Esophagus muscularis mucosa (tissue), 4 donors: ENCODE results near the gene MALL. TPM values are rescaled to one million over a fixed set of nuclear protein-coding genes. Genes with fewer than 3 reads are reported as not detected.

Experiments
- DNase-seq: peaks from one replicate; pipeline ENCODE4 v3.0.0-alpha.2; 2017; ENCODE audit errors: extremely low spot score
- H3K27ac ChIP-seq, 4 donors: fragments of 200-600 bp; sonication (generic); replicated peaks in 1 of 4; 1 replicate in 3 of 4; 2 replicates in 1 of 4; pipeline ENCODE4 v1.5.1; 2016 to 2019; ENCODE audit warnings: mild to moderate bottlenecking in 1 of 4
- H3K27me3 ChIP-seq, 4 donors: fragments of 200-600 bp; sonication (generic); one replicate each; pipeline versions ENCODE4 v1.5.1 to v1.6.0; 2016 to 2019
- H3K36me3 ChIP-seq, 4 donors: fragments of 200-600 bp; sonication (generic); one replicate each; pipeline ENCODE4 v1.5.1; 2016 to 2019
- H3K4me1 ChIP-seq, 4 donors: fragments of 200-600 bp; sonication (generic); one replicate each; pipeline ENCODE4 v1.5.1; 2016 to 2019
- H3K4me3 ChIP-seq, 4 donors: fragments of 200-600 bp; sonication (generic); 1 replicate in 2 of 4; 2 replicates in 2 of 4; pipeline ENCODE4 v1.5.1; 2016 to 2019; ENCODE audit warnings: mild to moderate bottlenecking in 4 of 4, moderate library complexity in 1 of 4
- H3K9me3 ChIP-seq, 4 donors: fragments of 200-600 bp; sonication (generic); 1 replicate in 3 of 4; 2 replicates in 1 of 4; pipeline ENCODE4 v1.5.1; 2016 to 2019
- CTCF ChIP-seq, 3 experiments: fragments of 200-600 bp in 2 of 3; fragments of 450-650 bp in 1 of 3; sonication (generic) in 2 of 3; IDR thresholded peaks; one replicate each; pipeline ENCODE4 v1.5.1; 2017 to 2019; ENCODE audit warnings: antibody characterized with exemption in 3 of 3, mild to moderate bottlenecking in 2 of 3, moderate library complexity in 1 of 3
- EP300 ChIP-seq: sonication (generic); formaldehyde crosslinking; IDR thresholded peaks from one replicate; pipeline ENCODE4 v1.6.1; 2017; ENCODE audit warnings: antibody characterized with exemption
- POLR2A ChIP-seq: fragments of 450-650 bp; IDR thresholded peaks from one replicate; pipeline ENCODE4 v1.6.1; 2017; ENCODE audit warnings: antibody characterized with exemption, moderate library complexity, mild to moderate bottlenecking, low read depth
- POLR2AphosphoS5 ChIP-seq, 2 donors: sonication (generic); formaldehyde crosslinking; IDR thresholded peaks; one replicate each; pipeline ENCODE4 v1.6.1; 2017; ENCODE audit warnings: antibody characterized with exemption in 2 of 2
- WGBS: methylation state at CpG from one replicate; pipeline ENCODE4 v1.1.5; 2018; 5-methylcytosine and 5-hydroxymethylcytosine counted together
- intact Hi-C: fragments of 100-400 bp; cut with DNase I; formaldehyde crosslinking; loops from one replicate; pipeline ENCODE4 v1.15.1; 2023
- total RNA-seq, 4 donors: library from RNA; depleted of rRNA; stranded (reverse); fragments of >200 nt; gene quantifications; one replicate each; pipeline versions ENCODE4 v1.1.0 to v1.2.1, GENCODE V29; 2016

MALL gene
- total RNA-seq, 4 donors from 2014 or later = 5.0 to 20.4 (median 18.1) TPM

- no peak overlapping the region for H3K4me3 ChIP-seq
- H3K4me1 ChIP-seq = peaks cover 0 to 10% (median 0%) of the 10 kb centered on the region in 4 donors
- TF ChIP-seq POLR2AphosphoS5 (IDR thresholded peaks at IDR 0.05) (no peak), POLR2A (no peak), CTCF (IDR thresholded peaks at IDR 0.05) (no peak)
- WGBS = 82% methylated on average over 3 of the region's 3 CpGs
- no peaks in the 10 kb centered on the region for H3K27me3 ChIP-seq
- no peak for DNase-seq
- intact Hi-C loops = no loop called here
- H3K36me3 ChIP-seq = no peaks in the 10 kb centered on the region
- H3K9me3 ChIP-seq = no peaks in the 10 kb centered on the region
- no peak overlapping the region for H3K27ac ChIP-seq
Observed at GRCh38 chr2:110152943-110153342, 37.3 kb upstream of the MALL start.

DNA sequence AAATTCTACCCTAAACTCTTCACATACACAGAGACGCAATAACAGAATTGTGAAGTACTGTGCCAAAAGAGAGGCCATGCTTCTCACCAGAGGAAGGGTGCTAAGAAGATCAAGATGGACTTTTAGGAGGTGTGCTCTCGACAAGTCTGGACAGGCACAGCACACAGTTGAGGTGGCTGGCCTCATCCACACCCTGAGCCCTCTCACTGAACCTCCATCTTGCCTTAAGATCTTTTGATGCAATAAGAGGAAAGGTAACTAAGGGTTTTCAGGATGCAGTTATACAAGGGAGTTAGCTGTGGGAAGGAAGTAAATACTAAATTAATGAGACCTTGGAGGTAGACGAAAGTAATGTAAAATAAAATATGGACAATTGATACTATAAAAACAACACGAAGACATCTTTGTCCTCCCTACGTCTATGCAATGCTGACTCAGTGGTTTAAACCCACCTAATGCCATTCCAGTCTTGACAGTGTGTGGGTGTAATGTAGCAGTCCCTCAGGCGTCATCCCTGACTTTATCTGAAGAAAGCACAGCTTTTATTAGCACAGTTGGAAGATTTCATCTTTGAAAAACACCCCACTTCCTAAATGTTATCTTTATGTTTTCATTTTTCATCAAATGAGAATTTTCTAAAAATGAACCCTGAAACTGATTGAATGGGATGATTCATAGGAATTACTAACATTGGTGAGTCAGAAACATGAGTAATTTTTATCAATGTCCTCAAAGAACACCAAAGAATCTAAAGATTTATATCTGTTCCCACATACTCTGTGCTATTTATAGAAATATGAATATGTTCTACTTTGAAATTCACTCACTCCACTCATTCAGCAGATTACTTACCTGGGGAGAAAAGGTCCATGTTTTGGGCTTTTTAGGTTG is 34.0 kb upstream of the MALL start:
- Histone ChIP-seq H3K27ac (no peak overlapping the region), H3K27me3 (no peaks in the 10 kb centered on the region), H3K4me1 (peaks cover 0 to 4% (median 0%) of the 10 kb centered on the region in 4 donors), H3K4me3 (no peak overlapping the region), H3K9me3 (no peaks in the 10 kb centered on the region), H3K36me3 (no peaks in the 10 kb centered on the region)
- WGBS = 74% methylated on average over 6 of the region's 6 CpGs
- DNase-seq = no peak
- TF ChIP-seq POLR2A (no peak), POLR2AphosphoS5 (IDR thresholded peaks at IDR 0.05) (no peak), EP300 (no peak), CTCF (IDR thresholded peaks at IDR 0.05) (no peak)
- intact Hi-C loops = no loop called here

DNA sequence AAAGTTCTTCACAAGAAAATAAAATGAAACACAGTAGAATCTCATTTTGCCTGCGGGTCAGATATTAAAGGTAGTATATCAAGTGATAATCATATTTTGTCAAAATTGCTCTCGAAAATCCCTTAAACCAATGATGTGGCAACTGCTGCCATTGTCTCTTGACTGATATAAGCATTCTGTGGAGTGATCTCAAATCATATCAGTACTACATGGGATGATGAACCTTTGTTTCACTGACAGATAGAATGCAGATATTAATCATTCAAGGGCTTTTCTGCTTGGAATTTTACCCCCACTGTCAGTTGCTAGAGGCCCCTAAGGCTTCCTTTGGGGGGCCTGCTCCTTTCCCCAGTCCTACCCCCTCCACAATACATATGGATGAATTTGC is 31.3 kb upstream of the MALL start:
- no peak overlapping the region for H3K4me3 ChIP-seq
- H3K36me3 ChIP-seq = peaks cover 0 to 18% (median 2%) of the 10 kb centered on the region in 4 donors
- no peak for TF ChIP-seq CTCF (IDR thresholded peaks at IDR 0.05)
- no peak for TF ChIP-seq POLR2A
- no peak for TF ChIP-seq EP300
- no peak for TF ChIP-seq POLR2AphosphoS5 (IDR thresholded peaks at IDR 0.05)
- H3K9me3 ChIP-seq = no peaks in the 10 kb centered on the region
- no peaks in the 10 kb centered on the region for H3K27me3 ChIP-seq
- no peak for DNase-seq
- intact Hi-C loops = no loop called here
- peaks cover 0 to 4% (median 0%) of the 10 kb centered on the region in 4 donors for H3K4me1 ChIP-seq
- 92% methylated on average over 2 of the region's 2 CpGs for WGBS
- H3K27ac ChIP-seq = no peak overlapping the region

GRCh38 chr2:110146183-110146944 is 30.7 kb upstream of the MALL start:
- Histone ChIP-seq H3K9me3 (no peaks in the 10 kb centered on the region), H3K4me3 (no peak overlapping the region), H3K27me3 (no peaks in the 10 kb centered on the region), H3K4me1 (peaks cover 0 to 4% (median 0%) of the 10 kb centered on the region in 4 donors), H3K27ac (no peak overlapping the region), H3K36me3 (peaks cover 0 to 18% (median 2%) of the 10 kb centered on the region in 4 donors)
- DNase-seq = no peak
- TF ChIP-seq EP300 = no peak
- TF ChIP-seq POLR2AphosphoS5 (IDR thresholded peaks at IDR 0.05) = no peak
- no peak for TF ChIP-seq CTCF (IDR thresholded peaks at IDR 0.05)
- no peak for TF ChIP-seq POLR2A
- 95% methylated on average over 2 of the region's 2 CpGs for WGBS
- intact Hi-C loops = no loop called here
